Mesenteric fat pad (tissue), 1 donor: ENCODE data around the gene SPOCK1. TPM values are rescaled to one million over a fixed set of nuclear protein-coding genes. Genes with fewer than 3 reads are reported as not detected.

Experiments
- DNase-seq: peaks from one replicate; pipeline ENCODE4 v3.0.0-alpha.2; 2020; ENCODE audit warnings: low spot score
- total RNA-seq: library from RNA; stranded (reverse); fragmentation: NEBNext Ultra II Directional; extraction: Animal tissue kit (Norgen Biotek cat#: 25700); gene quantifications from one replicate; pipeline ENCODE4 v1.2.1, GENCODE V29; 2021
- donor health status: DM: yes; HTN: yes; CAD: no.

SPOCK1 gene
- total RNA-seq, 1 donor from 2014 or later, result 59.8 TPM

DNA sequence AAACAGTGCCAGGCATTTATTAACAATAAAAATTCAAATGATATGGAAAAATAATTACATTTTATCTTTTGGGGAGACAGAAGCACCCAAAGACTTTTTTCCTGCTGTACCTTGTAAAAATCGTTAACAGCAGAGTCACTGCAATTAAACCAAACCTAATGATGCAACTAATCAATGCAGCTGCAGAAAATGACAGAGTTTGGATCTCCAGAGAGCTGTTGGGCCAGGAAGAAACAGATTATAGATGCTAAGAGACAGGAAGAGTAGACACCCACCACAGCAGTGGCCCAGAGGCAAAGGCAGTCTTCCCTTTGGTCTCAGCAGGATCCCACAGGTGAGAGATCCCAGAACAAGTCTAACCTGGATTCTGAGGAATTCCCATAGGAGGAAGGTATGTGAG lies 53.0 kb downstream of the SPOCK1 start:
- DNase-seq, result no peak

DNA sequence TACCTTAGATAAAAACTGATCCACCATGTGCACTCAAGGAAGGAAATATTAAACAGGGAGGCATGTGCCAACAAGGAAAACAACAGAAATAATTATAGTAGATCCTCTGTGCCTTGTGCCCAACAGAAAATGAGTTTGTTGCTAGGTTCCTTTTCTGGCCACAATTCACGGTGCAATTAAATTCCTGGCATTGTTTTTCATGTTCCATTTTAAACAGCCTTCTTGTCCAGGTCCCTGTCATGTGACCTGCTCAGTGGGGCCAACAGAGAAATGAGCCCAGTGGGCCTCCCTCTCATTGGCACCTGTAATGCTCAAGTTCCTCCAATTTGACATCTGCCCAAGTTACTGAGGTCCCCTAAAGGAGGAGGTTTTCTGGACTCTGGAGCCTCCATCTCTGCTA lies 56.5 kb downstream of the SPOCK1 start:
- DNase-seq, result no peak

DNA sequence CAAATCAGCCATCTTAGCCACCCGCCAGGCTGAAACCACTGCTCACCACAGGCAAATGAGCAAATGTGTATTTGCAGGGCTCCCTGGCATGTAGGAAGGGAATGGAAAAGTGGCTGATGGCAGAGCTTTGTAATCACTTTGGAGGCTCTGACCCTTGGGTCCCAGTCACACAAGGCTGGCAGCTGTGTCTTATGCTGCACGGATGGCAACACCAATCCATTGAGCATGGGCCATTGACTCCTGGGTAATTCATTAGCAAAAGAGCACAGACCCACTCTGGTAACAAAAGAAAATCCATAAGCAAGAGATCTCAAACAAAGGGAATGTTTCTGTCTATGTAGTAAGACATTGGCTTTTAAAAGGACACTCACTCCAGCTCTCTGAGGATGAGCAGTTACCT lies 57.6 kb downstream of the SPOCK1 start:
- DNase-seq, result no peak

DNA sequence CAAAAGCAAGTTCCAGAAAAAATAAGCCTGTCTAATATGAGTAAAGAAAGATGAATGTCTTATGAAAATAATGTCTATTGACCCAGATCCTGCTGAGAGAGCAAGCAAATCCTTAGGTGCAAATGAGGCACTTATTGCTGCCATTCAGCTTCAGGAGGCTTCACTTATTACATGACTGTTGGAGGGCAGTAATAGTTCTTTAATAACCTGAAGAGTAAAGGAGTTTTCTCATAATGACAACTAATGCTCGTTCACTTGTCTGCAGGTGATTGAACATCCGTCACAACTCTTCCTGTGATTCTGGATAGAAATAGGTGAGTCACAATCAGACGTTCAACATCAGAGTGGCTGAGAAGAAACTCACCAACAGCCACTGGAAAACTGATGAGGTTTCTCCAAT lies 58.3 kb downstream of the SPOCK1 start:
- no peak for DNase-seq

DNA sequence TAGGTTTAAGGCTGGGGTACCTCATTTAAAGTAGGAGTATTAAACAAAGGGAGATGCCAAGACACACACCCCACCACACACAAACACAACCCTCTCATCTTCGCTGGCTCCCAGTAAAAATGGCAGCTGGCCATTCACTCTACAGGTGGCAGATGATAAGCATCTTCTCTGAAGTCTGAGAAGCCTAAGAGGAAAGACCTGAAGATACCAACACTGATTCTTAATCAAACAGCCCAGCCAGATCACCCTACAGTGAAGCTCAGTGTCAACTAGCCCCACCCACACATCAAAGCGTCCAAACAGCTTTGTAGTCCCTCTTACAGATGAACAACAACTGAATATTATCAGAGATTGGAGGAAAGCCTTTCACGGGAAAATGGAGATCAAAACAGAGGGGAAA lies 59.5 kb downstream of the SPOCK1 start:
- no peak for DNase-seq

DNA sequence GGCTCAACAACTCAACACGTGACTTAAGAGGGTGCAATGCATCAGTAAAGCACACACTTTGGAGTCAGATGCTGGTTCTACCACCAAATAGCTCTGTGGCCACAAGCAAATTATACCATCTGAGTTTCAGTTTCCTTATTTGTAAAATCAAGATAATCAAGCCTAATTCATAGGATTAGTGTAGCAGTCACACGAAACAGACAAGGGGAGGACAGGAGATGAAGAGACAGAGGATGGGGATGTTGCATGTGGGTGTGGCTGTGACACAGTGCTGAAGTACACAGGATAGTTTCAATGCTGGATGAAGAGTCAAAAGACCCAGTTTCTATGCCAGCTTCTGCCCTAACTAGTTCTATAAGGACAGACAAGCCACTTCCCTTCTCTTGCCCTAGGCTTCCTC lies 60.2 kb downstream of the SPOCK1 start:
- DNase-seq, result no peak

DNA sequence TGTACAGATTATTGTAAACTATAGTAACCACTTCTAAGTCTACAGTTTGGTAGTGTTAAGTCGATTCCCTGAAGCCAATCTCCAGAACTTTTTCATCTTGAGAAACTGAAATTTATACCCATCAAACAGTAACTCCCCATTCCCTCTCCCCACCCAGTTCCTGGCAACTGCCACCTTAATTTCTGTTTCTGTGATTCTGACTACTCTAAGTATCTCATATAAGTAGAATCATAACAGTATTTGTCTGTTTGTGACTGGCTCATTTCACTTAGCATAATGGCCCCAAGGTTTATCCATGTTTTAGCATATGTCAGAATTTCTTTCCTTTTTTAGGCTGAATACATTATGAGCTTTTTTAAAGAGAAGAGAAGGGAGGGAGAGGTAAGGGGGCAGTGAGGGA lies 61.4 kb downstream of the SPOCK1 start:
- no peak for DNase-seq

DNA sequence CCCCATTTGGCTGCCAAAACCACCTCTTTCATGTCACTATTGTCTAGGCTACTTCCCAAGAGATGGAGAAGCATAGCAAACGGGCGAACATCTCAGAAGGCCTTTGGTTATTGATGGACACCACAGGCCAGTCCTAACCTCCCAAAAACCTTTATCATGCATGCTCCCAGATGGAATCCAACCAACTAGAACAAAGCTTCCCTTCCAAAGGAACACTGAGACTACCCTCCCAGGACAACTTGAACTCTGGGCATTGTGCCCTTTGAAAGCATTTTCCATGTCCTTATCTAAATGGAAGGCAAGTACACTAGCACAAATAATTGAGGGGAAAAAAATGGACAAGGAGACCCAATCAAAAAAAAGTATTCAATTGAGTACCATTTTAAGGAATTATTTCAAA lies 65.6 kb downstream of the SPOCK1 start:
- DNase-seq, result no peak

DNA sequence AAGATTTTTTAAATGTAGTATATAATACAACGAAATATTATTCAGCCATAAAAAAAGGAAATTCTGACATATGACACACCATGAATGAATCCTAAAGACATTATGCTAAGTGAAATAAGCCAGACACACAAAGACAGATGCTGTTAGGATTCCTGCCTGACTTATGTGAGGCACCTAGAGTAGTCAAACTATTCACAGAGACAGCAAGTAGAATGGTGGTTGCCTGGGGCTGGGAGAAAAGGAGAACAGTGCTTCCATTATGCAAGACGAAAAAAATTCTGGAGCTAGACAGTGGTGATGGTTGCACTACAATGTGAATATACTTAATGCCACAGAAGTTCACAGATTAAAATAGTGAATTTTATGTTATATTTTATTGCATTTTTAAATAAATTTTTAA lies 66.8 kb downstream of the SPOCK1 start:
- no peak for DNase-seq

DNA sequence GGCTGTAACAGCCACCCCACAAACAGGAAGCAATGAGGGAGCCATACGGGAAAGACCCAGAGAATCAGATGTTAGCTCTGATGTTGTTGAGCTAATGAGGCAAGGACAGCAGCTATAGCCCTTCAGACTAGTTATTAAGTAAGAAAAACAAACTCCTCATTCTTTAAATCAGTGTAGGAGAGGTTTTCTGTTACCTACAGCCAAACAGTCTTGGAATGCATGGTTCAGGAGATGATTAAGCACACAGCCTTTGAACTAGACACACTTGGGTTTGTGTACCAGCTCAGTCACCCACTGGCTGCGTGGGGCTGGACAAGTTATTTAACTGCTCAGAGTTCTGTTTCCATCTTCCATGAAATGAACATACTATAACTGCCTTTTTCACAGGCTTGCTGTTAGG lies 68.1 kb downstream of the SPOCK1 start:
- no peak for DNase-seq

DNA sequence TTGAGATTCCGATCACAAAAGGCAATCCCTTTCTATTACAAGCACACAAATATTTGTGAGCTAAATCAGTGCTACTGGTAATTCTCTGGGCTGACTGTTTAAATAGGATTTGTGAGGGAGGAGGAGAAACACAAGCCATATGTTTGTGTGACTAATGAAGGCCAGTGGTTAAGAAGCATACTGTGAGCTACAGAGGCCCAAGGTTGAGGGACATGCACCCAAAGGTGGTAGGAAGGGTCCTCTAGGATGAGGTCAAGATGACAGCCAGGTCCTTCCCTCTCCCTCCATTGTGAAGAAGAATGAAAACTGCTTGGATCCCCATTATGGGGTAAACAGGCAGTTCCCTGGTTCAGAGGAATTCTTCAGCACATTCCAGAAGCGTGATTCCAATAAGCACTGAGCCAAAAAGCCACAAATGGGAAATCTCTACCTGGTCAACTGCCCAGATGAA lies 83.9 kb downstream of the SPOCK1 start:
- no peak for DNase-seq

DNA sequence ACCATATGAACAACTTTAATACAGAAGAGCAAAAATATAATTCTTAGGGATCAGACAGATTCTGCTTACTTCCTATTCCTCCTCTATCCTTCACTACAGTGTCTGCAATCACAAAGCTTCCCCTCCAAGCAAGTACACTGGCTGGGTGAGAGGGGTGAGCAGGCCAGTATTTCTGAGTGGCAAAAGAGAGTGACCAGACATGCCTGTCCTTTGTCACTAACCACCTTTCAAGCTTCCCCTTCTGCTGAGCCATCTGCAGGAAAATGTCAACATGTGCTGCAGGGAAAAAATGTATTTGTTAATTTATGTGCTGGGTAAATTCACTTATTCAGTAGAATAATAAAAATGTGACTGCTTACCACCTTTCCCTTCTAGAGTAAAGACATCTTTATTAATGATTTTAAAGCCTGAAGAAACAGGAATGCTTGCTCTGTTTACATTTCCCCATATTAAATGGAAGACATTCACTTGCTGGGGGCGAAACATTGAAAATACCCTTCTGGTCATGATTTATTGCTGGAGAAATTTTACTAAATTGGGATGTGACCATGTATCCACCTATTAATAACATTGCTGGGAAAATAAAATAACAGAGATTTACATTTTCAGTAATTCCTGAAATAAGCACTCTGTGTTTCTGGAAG lies 84.9 kb downstream of the SPOCK1 start:
- no peak for DNase-seq

DNA sequence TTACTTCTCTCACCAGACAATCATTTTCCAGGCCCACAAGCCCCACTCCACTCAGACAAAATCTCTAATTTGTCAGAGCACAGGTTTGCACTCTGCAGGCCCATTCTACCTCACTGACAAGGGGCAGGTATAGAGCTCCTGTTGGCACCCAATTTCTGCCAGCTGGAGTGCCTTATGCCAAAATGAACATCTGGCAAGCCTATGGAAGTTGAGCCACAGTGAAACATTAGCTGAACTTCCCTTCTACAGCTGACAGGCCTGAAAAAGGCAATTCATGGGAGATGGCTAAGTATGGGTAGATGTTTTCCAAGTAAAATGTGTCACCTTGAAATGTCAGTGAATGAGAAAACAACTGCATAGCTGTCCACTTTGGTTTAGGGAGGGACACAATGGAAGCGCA lies 87.0 kb downstream of the SPOCK1 start:
- DNase-seq, result no peak

DNA sequence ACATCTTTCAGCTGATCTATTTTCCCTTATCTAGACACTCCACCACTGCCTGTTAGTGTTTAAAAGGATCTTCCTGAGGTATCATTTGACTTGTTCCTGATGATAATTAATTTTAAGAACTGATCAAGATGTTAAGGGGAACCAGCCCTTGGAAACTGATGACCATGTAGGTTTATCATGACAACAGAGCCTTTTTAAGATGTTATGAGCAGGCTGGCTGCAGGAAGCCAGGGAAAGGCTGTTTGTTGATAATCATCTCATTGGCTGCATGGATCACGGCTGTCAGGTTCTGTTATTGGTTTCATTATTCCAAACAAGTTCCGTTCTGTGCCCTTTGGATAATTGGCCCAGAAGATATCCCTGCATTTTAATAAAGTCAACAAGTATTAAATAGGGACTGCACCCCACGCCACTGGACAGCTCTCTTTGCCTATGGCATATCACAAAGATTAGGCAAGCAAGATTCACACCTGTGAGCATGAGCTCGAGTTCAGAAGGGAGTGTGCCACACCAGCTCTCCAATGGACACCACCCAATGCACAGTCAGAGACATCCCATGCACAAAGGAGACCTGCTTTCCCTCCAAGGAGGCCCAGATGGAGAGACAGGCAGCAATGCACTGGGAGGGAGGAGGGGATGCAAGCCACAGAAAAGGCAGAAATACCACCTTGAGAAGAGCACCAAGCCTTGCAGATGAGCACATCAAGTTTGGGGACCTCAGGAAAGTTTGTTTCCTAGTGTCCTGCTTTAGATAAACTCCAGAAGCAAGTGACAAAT lies 88.7 kb downstream of the SPOCK1 start:
- DNase-seq, result no peak

DNA sequence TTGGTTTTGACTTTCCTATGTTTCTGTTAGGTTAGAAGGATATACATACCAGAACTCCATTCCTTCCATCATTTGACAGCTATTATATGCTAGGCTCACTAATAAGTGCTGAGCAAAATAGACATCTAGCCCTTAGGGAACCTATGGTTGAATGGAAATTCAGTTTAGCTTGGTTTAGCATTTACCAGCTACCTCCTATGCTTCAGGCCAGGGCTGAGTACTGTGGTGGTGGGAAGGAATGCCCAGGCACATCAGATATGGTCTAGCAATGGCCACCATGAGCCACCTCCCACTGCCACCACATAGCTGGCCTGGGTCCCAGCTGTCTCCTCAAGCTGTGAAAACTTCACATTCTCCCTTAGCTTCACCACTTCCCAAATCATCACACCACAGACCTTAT lies 89.4 kb downstream of the SPOCK1 start:
- no peak for DNase-seq

DNA sequence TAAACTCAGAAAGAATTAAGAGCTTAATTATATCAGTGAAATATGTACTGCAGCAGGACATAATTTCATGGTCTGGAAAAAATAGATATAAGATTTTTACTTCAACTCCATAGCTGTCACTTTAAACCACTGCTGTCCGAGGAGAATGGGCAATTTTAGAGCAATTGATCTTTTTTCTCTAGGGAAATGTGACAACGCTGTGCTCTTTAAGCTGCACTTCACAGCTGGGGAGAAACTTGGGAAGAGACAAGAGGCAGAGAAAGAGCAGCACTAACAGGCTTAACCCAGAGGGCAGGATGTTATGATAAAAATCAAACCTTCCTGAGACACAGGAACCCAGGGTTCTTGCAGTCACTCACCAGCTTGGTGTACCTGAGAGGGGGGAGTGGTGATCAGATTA lies 92.0 kb downstream of the SPOCK1 start:
- no peak for DNase-seq

DNA sequence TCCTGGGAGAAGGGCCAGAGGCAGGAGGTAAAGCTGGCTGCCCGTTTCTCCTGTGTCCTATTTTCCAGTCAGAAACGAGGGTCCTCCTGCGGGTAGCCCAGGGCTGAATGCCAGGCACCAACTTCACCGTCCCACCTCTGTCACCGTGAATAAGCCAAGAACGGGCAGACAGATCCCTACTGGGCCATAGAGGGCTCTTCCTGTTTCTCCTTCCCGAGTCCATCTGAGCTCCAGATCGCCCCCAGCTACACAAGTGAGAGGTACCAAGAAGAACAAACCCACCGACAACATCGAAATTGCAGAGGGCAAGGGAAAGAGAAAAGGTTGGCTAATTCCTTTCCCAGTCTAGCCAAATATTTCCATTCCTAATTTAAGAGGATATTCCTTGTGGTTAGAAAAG lies 93.7 kb downstream of the SPOCK1 start:
- DNase-seq, result no peak

DNA sequence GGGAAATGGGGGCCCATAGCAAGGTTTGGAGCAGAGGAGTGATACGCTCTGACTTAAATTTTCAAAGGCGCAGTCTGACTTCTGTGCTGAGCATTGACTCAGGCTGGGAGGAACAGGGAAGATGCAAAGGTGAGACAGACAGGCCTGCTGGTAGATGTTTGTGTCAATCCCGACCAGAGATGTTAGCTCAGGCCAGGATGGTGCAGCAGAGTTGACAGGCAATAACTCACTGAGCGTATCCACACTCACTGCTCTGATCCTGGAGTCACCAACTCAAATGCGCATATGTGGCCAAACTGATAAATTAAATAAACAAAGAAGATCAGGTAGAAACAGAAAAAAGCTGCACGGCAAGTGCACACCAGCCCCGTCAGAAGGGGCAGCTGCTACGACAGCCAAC lies 95.3 kb downstream of the SPOCK1 start:
- no peak for DNase-seq

DNA sequence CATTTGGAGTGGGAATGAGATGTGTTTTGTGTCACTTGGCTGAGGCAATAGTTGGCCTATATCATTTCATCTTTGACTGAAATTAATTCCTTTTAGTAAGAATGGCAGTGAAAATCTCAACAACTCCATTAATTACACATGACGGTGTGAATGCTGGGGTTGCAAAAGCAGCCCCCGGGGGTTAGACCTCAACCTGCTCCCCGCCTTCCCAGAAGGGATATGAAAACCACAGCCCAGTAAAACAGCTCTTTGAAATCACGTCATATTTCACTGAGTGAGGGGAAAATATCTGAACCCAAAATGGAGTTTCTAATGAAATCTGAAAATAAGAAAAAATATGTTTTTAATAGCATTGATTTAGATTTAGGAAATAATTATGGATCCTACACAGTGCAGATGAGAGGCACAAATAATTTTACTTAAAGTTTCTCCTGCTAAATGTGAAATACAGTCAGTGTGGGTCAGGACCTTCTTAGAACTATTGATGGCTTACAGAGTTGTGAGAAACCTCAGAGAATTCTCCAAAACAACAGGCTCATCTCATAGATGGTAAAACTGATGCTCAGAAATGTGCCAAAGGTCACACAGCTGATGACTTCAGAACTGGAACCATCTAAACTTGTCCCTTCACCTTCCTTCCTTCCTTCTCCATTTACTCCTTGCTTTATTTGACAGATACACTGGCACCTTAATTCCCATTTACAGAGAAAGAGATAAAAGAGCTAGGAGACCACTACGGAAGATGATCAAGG lies 96.5 kb downstream of the SPOCK1 start:
- DNase-seq, result no peak

DNA sequence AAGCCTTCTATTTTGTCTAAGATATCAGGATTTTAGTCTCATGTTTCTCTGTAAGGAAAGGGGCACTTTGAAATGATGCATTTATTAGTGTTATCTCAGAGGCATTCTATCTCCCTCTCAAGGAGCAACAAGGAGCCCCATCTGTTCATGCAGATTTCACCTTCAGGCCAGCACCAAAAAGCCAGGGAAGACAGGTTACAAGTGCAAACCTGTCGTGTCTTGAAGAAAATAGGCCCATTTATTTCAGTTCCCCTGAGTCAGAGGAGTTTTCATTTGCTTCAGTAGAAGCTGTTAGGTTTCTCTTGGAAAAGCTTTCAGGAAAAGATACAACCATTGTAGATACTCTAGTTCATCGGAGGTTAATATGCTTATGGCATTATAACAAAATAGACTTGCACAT lies 97.2 kb downstream of the SPOCK1 start:
- DNase-seq, result no peak

DNA sequence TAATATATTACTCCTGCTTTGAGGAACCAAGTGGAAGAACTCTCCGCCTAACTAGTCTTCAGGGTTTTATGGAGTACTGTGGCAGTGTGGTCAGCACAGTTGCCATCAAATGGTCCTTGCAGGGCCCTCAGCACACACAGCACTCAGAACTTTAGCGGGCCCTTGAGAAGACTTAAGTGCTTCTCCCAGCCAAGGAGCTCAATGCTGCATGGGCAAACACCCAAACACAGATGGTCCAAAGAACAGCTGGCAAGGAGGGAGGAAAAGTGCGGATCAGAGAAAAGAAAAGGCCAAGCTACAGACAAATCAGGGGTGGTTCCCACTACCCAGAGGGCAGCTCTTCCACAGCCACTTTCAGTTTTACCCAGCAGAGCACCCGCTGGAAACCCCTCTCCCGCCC lies 98.6 kb downstream of the SPOCK1 start:
- DNase-seq, result no peak

DNA sequence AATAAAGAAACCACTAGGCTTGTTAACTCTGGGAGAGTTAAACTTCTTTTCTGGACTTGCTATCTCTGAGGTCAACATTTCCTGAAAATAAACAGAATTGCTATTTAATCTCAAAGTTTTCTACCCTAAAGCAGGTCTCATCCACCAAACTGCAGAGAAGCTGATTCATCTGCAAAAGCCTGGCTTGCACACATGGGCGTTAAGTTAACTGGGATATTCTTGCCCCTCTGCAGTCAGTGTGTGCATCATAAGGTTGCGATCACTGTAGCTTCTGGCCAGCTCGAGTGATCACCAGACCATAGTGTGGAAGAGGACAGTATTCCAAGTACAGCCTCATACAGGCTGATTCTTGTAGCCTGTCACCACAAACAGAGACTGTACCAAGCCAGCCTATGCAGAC lies 99.2 kb downstream of the SPOCK1 start:
- no peak for DNase-seq
